HG03159 (cell line): ENCODE data around the gene CCT6B.
"Not testable (repeated sequence)": the region's sequence is repeated elsewhere in the genome, so short reads cannot be mapped to it uniquely, and the experiment has no call there.

ENCODE experiments used
- ATAC-seq: cut with Tn5 transposase; IDR thresholded peaks from one replicate; pipeline ENCODE4 v1.9.1; 2021; ENCODE audit warnings: mild to moderate bottlenecking, moderate library complexity; ENCODE audit not compliant: unreplicated experiment

Gene CCT6B

GRCh38 chr17:34980681-34981537, 19.6 kb upstream of the CCT6B start:
- peak; percentile 72 for ATAC-seq

- peak; percentile 72 for ATAC-seq
Observed at GRCh38 chr17:34980353-34980680, 19.1 kb upstream of the CCT6B start, which contains the start of gene LIG3. LIG3 (plus strand) TSS chr17:34980512; CDS start chr17:34983006, 2,494 bp downstream.

- ATAC-seq: no peak
Observed at GRCh38 chr17:34979650-34980352, 18.5 kb upstream of the CCT6B start.

- ATAC-seq: no peak
Observed at GRCh38 chr17:34979153-34979552, 17.9 kb upstream of the CCT6B start.

GRCh38 chr17:34974794-34975785, 13.8 kb upstream of the CCT6B start:
- ATAC-seq: no peak

GRCh38 chr17:34974179-34974578, 12.9 kb upstream of the CCT6B start:
- no peak for ATAC-seq

- ATAC-seq: no peak
Observed at GRCh38 chr17:34958438-34958837, 2.8 kb downstream of the CCT6B start.

GRCh38 chr17:34950780-34951179, 10.5 kb downstream of the CCT6B start:
- ATAC-seq: not testable (repeated sequence)

GRCh38 chr17:34930283-34930682, 31.0 kb downstream of the CCT6B start:
- no peak for ATAC-seq

GRCh38 chr17:34926661-34927060, 34.6 kb downstream of the CCT6B start:
- no peak for ATAC-seq

GRCh38 chr17:34920676-34921075, 40.6 kb downstream of the CCT6B start:
- no peak for ATAC-seq

GRCh38 chr17:34917381-34917780, 43.9 kb downstream of the CCT6B start:
- ATAC-seq: no peak

- no peak for ATAC-seq
Observed at GRCh38 chr17:34916120-34916519, 45.1 kb downstream of the CCT6B start.

GRCh38 chr17:34913001-34913400, 48.3 kb downstream of the CCT6B start:
- ATAC-seq: no peak

GRCh38 chr17:34909040-34909439, 52.2 kb downstream of the CCT6B start:
- ATAC-seq: no peak

- ATAC-seq: no peak
Observed at GRCh38 chr17:34902831-34903547, 58.3 kb downstream of the CCT6B start.

- no peak for ATAC-seq
Observed at GRCh38 chr17:34899643-34900291, 61.5 kb downstream of the CCT6B start.

- ATAC-seq: no peak
Observed at GRCh38 chr17:34895383-34895782, 65.9 kb downstream of the CCT6B start.

- ATAC-seq: no peak
Observed at GRCh38 chr17:34894964-34895363, 66.3 kb downstream of the CCT6B start.
